K562 (cell line): ENCODE data around the gene RASSF1. TPM values are rescaled to one million over a fixed set of nuclear protein-coding genes. Genes with fewer than 3 reads are reported as not detected.

Experiments used
- ATAC-seq: fragments of 200-7000 bp; cut with Tn5 transposase; 3 replicates; pipeline ENCODE4 v1.9.1; 2020; ENCODE audit warnings: moderate library complexity
- BruUV-seq: library from RNA; stranded (reverse); fragments of 400-500 nt; replicated peaks from 2 replicates; lab custom pipeline; 2021; lab: Mats Ljungman, UMichigan
- CTCF ChIA-PET: fragments of 300-600 bp; formaldehyde crosslinking; extraction: SDS; loops from one replicate; lab custom pipeline; 2021; ENCODE audit warnings: low intra/inter-chr PET ratio; lab: Yijun Ruan, JAX
- POLR2A ChIA-PET: fragments of 300-600, 350-650 bp; sonication (Branson Sonifier 250); formaldehyde crosslinking; extraction: SDS; loops from one replicate; lab custom pipeline; 2021; ENCODE audit warnings: antibody characterized with exemption, inconsistent platforms; lab: Yijun Ruan, JAX
- DNase-seq, 4 experiments: peaks; one replicate each; pipeline versions ENCODE4 v3.0.0 to v3.0.0-alpha.2; 2011 to 2018; ENCODE audit warnings: low spot score in 3 of 4, mixed read lengths in 3 of 4; ENCODE audit errors: extremely low read depth in 1 of 4
- FAIRE-seq: peaks from 2 replicates; lab custom pipeline; 2011; peaks lifted over from hg19 to GRCh38; lab: Jason Lieb, UNC
- H2AFZ ChIP-seq: 2 replicates; pipeline ENCODE4 v1.6.0; 2011; ENCODE audit warnings: low read depth, low read length, control low read depth, inconsistent platforms
- H3K27ac ChIP-seq: fragments of 200-600 bp; 3 replicates; pipeline ENCODE4 v1.8.0; 2011; ENCODE audit warnings: low read depth, mild to moderate bottlenecking, control low read depth, inconsistent platforms, low read length, moderate library complexity, mixed read lengths; ENCODE audit errors: extremely low read depth
- H3K27me3 ChIP-seq, 2 experiments: fragments of 300-600 bp in 1 of 2; 2 replicates in 1 of 2; 3 replicates in 1 of 2; pipeline versions ENCODE4 v1.6.0 to v1.8.0; 2011; ENCODE audit warnings: inconsistent platforms in 2 of 2, low read length in 2 of 2, mild to moderate bottlenecking in 1 of 2, mixed read lengths in 1 of 2, moderate library complexity in 1 of 2; ENCODE audit not compliant: control insufficient read depth in 2 of 2, insufficient read depth in 2 of 2
- H3K36me3 ChIP-seq: fragments of 300-600 bp; 3 replicates; pipeline ENCODE4 v1.8.0; 2011; ENCODE audit warnings: mild to moderate bottlenecking, low read length, inconsistent platforms; ENCODE audit not compliant: control insufficient read depth, insufficient read depth
- H3K4me1 ChIP-seq, 2 experiments: fragments of 200-600 bp in 1 of 2; replicated peaks in 1 of 2; 2 replicates in 1 of 2; 3 replicates in 1 of 2; pipeline versions ENCODE4 v1.5.1 to v1.8.0; 2011; ENCODE audit warnings: inconsistent platforms in 2 of 2, low read length in 2 of 2, mild to moderate bottlenecking in 1 of 2, mixed read lengths in 1 of 2, moderate library complexity in 1 of 2; ENCODE audit not compliant: control insufficient read depth in 2 of 2, insufficient read depth in 2 of 2
- H3K4me2 ChIP-seq: 2 replicates; pipeline ENCODE4 v1.6.1; 2011; ENCODE audit warnings: low read length, control low read depth, inconsistent platforms, mixed read lengths; ENCODE audit not compliant: insufficient read depth
- H3K4me3 ChIP-seq: fragments of 200-600 bp; sonication (generic), shearing (Covaris generic); 2 replicates; pipeline ENCODE4 v1.5.1; 2016; ENCODE audit warnings: control low read depth, inconsistent platforms
- H3K79me2 ChIP-seq: fragments of 200-600 bp; 3 replicates; pipeline ENCODE4 v1.8.0; 2011; ENCODE audit warnings: low read length, inconsistent platforms; ENCODE audit not compliant: control insufficient read depth, insufficient read depth
- H3K9ac ChIP-seq, 2 experiments: 2 replicates each; pipeline versions ENCODE4 v1.6.0 to v1.6.1; 2011; ENCODE audit warnings: low read depth in 2 of 2, low read length in 2 of 2, control low read depth in 1 of 2, inconsistent platforms in 1 of 2, mild to moderate bottlenecking in 1 of 2, mixed read lengths in 1 of 2; ENCODE audit not compliant: insufficient read depth in 1 of 2
- H3K9me1 ChIP-seq: one replicate; pipeline ENCODE4 v1.6.0; 2011; ENCODE audit warnings: inconsistent platforms, mild to moderate bottlenecking, low read length, moderate library complexity; ENCODE audit not compliant: control insufficient read depth, insufficient read depth
- H3K9me3 ChIP-seq: replicated peaks from 2 replicates; pipeline ENCODE4 v1.5.1; 2011; ENCODE audit warnings: low read depth, low read length, inconsistent platforms; ENCODE audit not compliant: control insufficient read depth, insufficient read depth
- H4K20me1 ChIP-seq: replicated peaks from 2 replicates; pipeline ENCODE4 v1.6.1; 2011; ENCODE audit warnings: low read length, inconsistent platforms, mixed read lengths; ENCODE audit not compliant: control insufficient read depth, insufficient read depth
- CREM ChIP-seq: IDR thresholded peaks from 2 replicates; pipeline ENCODE4 v1.6.1; 2014; ENCODE audit warnings: antibody characterized with exemption, low read depth
- DPF2 ChIP-seq: fragments of 450-650 bp; IDR thresholded peaks from 2 replicates; pipeline ENCODE4 v1.6.1; 2016
- KDM1A ChIP-seq, 2 experiments: fragments of 450-650 bp; IDR thresholded peaks; 2 replicates each; pipeline ENCODE4 v1.6.1; 2016; ENCODE audit warnings: mild to moderate bottlenecking in 2 of 2
- NFXL1 ChIP-seq: fragments of 450-650 bp; formaldehyde crosslinking; IDR thresholded peaks from 2 replicates; pipeline ENCODE4 v1.4.0; 2021; ENCODE audit warnings: mild to moderate bottlenecking
- TCF7L2 ChIP-seq: fragments of 150-350 bp; IDR thresholded peaks from 2 replicates; pipeline ENCODE4 v1.6.1; 2016; ENCODE audit warnings: low read depth, mild to moderate bottlenecking, low read length, moderate library complexity
- ZC3H11A ChIP-seq: IDR thresholded peaks from 2 replicates; pipeline ENCODE4 v1.6.1; 2012; ENCODE audit warnings: low read depth, low read length, improper control_type of control experiment
- ZFP36 ChIP-seq: fragments of 150-350 bp; IDR thresholded peaks from 2 replicates; pipeline ENCODE4 v1.6.1; 2018; ENCODE audit warnings: low read length, low read depth; ENCODE audit not compliant: partially characterized antibody
- WGBS: fragments of 100-300 bp; shearing (Covaris generic); methylation state at CpG from one replicate; pipeline ENCODE4 v1.1.6; 2016; ENCODE audit warnings: low coverage, mixed read lengths; ENCODE audit not compliant: insufficient coverage; ENCODE audit errors: missing lambda C conversion rate; 5-methylcytosine and 5-hydroxymethylcytosine counted together
- in situ Hi-C: fragments of 300-500 bp; cut with MboI; formaldehyde crosslinking; loops from 4 replicates; pipeline ENCODE4 v1.15.0; 2018; ENCODE audit warnings: inconsistent platforms, mixed read lengths
- intact Hi-C: fragments of 100-400 bp; cut with micrococcal nuclease; formaldehyde crosslinking; loops from 2 replicates; pipeline ENCODE4 v1.14.2; 2022
- polyA plus RNA-seq, 8 experiments: library from polyadenylated mRNA; depleted of rRNA in 4 of 8; stranded (reverse) in 5 of 8; unstranded in 3 of 8; fragments of >200 nt; fragmentation: Nextera tagmentation in 2 of 8; fragmentation: Illumina TruSeq in 1 of 8; extraction: Ambion mirVana in 2 of 8; extraction: Trizol in 1 of 8; gene quantifications; 2 replicates each; pipeline versions ENCODE4 v1.2.1 to v1.2.3, GENCODE V29; 2011 to 2014; ENCODE audit warnings: inconsistent platforms in 1 of 8, missing spikeins in 1 of 8
- total RNA-seq, 7 experiments: library from RNA; depleted of rRNA in 6 of 7; stranded (reverse); fragments of >200 nt in 6 of 7; fragmentation: Illumina TruSeq in 2 of 7; extraction: Trizol in 2 of 7; gene quantifications; 2 replicates each; pipeline versions ENCODE4 v1.2.1 to v1.2.3, GENCODE V29; 2011 to 2021; ENCODE audit warnings: low replicate concordance in 1 of 7
- TF ChIP-seq, protein P1 (sequence below): fragments of 450-650 bp; IDR thresholded peaks from 2 replicates; pipeline ENCODE4 v1.6.1; 2018; ENCODE audit not compliant: partially characterized antibody
- TF ChIP-seq, protein P2 (sequence below), 2 experiments: fragments of 450-650 bp in 1 of 2; IDR thresholded peaks; 2 replicates each; pipeline ENCODE4 v1.6.1; 2011 to 2017; ENCODE audit warnings: low read depth in 2 of 2, antibody characterized with exemption in 1 of 2, borderline replicate concordance in 1 of 2, low read length in 1 of 2, mild to moderate bottlenecking in 1 of 2, mixed read lengths in 1 of 2; ENCODE audit not compliant: control insufficient read depth in 1 of 2
- TF ChIP-seq, protein P3 (sequence below): fragments of 450-650 bp; formaldehyde crosslinking; IDR thresholded peaks from 2 replicates; pipeline ENCODE4 v1.4.0; 2020; ENCODE audit warnings: mild to moderate bottlenecking, moderate library complexity

RASSF1 gene
- total and polyA plus RNA-seq, 9 of the 15 experiments (the other 6 are each of a cell fraction or from before 2014, with no cell fraction given) = 3.6 to 57.1 (median 24.6) TPM

DNA sequence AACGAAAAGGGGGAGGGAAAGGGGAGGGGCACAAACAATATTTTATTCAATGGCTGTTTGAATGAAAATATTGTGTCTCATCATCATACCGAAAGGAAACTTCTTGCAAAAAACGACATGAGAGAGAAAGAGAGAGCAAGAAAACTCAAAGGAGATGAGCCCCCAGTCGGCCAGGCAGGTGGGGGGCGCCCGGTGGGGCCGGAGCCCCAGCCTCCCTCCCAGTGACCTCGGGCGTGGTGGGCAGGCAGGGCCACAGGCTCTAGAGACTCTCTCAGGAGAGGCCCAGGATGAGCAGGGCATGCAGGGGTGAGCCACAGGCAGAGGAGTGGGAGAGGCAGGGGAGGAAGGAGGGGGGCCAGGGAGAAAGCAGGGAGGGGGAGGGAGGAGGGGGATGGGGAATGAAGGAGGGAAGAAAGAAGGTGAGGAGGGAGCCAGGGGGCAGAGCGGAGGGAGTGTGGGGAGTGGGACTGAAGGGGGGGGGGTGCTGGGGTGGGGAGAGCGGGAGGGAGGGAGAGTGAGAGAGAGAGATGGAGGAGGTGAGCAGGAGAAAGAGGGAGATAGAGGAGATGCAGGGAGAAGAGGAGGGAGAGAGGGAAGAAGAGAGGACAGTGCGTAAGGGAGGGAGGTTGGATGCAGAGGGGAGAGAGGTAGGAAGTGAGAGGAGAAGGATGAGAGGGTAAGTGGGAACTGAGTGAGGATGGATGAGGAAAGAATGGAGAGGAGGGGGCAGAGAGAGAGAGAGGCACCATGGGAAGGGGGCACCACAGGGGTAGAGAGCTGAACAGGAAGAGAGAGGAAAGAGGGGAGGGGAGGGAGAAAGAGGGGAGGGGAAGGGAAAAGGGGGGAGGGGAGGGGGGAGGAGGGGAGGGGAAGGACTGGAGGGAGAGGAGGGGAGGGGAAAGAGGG, 32.8 kb upstream of the RASSF1 start:
- Histone ChIP-seq H3K79me2 (no peaks in the 10 kb centered on the region), H2AFZ (no peak overlapping the region), H3K9me3 (no peaks in the 10 kb centered on the region), H3K27ac (no peak overlapping the region), H3K4me1 (peaks cover 13 to 41% of the 10 kb centered on the region in 2 experiments; a peak in 4 of 5 replicates), H4K20me1 (no peaks in the 10 kb centered on the region), H3K4me2 (no peak overlapping the region), H3K4me3 (no peak overlapping the region), H3K36me3 (no peaks in the 10 kb centered on the region), H3K9me1 (no peaks in the 10 kb centered on the region), H3K9ac (no peak overlapping the region), H3K27me3 (no peaks in the 10 kb centered on the region)
- FAIRE-seq (no peak), DNase-seq (no peak), ATAC-seq (no peak)
- POLR2A ChIA-PET = interaction anchor here (0.7 kb wide), 1 partner anchor 209 kb away, joined by 3 read pairs; no protein-coding TSS in a partner anchor
- in situ Hi-C loops = no loop called here
- CTCF ChIA-PET = no interaction called here
- BruUV-seq = no TSS peak
- intact Hi-C loops = loop anchor here (5.0 kb wide), 1 partner anchor 169 kb away; no protein-coding TSS in a partner anchor
- 8% methylated on average over 4 of the region's 12 CpGs for WGBS
- no peak for TF ChIP-seq CREM
- TF ChIP-seq TCF7L2 = no peak
- TF ChIP-seq DPF2 = no peak
- TF ChIP-seq ZC3H11A = no peak
- TF ChIP-seq, protein P1, sequence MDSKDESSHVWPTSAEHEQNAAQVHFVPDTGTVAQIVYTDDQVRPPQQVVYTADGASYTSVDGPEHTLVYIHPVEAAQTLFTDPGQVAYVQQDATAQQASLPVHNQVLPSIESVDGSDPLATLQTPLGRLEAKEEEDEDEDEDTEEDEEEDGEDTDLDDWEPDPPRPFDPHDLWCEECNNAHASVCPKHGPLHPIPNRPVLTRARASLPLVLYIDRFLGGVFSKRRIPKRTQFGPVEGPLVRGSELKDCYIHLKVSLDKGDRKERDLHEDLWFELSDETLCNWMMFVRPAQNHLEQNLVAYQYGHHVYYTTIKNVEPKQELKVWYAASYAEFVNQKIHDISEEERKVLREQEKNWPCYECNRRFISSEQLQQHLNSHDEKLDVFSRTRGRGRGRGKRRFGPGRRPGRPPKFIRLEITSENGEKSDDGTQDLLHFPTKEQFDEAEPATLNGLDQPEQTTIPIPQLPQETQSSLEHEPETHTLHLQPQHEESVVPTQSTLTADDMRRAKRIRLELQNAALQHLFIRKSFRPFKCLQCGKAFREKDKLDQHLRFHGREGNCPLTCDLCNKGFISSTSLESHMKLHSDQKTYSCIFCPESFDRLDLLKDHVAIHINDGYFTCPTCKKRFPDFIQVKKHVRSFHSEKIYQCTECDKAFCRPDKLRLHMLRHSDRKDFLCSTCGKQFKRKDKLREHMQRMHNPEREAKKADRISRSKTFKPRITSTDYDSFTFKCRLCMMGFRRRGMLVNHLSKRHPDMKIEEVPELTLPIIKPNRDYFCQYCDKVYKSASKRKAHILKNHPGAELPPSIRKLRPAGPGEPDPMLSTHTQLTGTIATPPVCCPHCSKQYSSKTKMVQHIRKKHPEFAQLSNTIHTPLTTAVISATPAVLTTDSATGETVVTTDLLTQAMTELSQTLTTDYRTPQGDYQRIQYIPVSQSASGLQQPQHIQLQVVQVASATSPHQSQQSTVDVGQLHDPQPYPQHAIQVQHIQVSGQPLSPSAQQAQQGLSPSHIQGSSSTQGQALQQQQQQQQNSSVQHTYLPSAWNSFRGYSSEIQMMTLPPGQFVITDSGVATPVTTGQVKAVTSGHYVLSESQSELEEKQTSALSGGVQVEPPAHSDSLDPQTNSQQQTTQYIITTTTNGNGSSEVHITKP = no peak
- no peak for TF ChIP-seq NFXL1
- TF ChIP-seq, protein P2, sequence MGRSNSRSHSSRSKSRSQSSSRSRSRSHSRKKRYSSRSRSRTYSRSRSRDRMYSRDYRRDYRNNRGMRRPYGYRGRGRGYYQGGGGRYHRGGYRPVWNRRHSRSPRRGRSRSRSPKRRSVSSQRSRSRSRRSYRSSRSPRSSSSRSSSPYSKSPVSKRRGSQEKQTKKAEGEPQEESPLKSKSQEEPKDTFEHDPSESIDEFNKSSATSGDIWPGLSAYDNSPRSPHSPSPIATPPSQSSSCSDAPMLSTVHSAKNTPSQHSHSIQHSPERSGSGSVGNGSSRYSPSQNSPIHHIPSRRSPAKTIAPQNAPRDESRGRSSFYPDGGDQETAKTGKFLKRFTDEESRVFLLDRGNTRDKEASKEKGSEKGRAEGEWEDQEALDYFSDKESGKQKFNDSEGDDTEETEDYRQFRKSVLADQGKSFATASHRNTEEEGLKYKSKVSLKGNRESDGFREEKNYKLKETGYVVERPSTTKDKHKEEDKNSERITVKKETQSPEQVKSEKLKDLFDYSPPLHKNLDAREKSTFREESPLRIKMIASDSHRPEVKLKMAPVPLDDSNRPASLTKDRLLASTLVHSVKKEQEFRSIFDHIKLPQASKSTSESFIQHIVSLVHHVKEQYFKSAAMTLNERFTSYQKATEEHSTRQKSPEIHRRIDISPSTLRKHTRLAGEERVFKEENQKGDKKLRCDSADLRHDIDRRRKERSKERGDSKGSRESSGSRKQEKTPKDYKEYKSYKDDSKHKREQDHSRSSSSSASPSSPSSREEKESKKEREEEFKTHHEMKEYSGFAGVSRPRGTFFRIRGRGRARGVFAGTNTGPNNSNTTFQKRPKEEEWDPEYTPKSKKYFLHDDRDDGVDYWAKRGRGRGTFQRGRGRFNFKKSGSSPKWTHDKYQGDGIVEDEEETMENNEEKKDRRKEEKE (IDR thresholded peaks at IDR 0.05; ENCODE audit: borderline replicate concordance in 1 of 2, control insufficient read depth in 1 of 2, low read depth in 2 of 2, low read length in 1 of 2) = no peak
- TF ChIP-seq KDM1A (IDR thresholded peaks at IDR 0.05) = no peak
- TF ChIP-seq ZFP36 = no peak
- TF ChIP-seq, protein P3, sequence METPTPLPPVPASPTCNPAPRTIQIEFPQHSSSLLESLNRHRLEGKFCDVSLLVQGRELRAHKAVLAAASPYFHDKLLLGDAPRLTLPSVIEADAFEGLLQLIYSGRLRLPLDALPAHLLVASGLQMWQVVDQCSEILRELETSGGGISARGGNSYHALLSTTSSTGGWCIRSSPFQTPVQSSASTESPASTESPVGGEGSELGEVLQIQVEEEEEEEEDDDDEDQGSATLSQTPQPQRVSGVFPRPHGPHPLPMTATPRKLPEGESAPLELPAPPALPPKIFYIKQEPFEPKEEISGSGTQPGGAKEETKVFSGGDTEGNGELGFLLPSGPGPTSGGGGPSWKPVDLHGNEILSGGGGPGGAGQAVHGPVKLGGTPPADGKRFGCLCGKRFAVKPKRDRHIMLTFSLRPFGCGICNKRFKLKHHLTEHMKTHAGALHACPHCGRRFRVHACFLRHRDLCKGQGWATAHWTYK (CRISPR knock-in tag) = no peak
